ENCODE results near the gene RAB9A.

DNA sequence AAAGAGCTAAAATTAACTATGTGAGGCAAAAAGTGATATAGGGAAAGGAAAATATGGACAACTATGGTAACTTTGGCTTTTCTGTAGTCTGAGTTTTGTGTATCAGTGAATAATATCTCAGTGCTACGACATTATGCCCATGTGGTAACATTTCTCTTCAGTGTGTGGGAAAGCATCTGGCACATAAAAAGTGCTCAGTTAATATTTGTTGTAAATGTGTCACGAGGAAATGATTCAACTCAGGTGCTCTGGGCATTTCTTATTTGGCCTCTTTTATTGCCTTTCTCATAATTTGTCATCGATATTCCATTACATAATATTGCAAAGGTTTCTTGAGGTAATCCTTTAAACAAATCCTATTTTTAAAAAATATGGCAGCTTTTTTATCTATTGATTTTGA lies 63.2 kb downstream of the RAB9A start:
- TF ChIP-seq, protein P1, sequence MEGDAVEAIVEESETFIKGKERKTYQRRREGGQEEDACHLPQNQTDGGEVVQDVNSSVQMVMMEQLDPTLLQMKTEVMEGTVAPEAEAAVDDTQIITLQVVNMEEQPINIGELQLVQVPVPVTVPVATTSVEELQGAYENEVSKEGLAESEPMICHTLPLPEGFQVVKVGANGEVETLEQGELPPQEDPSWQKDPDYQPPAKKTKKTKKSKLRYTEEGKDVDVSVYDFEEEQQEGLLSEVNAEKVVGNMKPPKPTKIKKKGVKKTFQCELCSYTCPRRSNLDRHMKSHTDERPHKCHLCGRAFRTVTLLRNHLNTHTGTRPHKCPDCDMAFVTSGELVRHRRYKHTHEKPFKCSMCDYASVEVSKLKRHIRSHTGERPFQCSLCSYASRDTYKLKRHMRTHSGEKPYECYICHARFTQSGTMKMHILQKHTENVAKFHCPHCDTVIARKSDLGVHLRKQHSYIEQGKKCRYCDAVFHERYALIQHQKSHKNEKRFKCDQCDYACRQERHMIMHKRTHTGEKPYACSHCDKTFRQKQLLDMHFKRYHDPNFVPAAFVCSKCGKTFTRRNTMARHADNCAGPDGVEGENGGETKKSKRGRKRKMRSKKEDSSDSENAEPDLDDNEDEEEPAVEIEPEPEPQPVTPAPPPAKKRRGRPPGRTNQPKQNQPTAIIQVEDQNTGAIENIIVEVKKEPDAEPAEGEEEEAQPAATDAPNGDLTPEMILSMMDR (IDR thresholded peaks at IDR 0.05): no peak
- TF ChIP-seq EP300 (IDR thresholded peaks at IDR 0.05) (no peak), POLR2A (IDR thresholded peaks at IDR 0.05) (no peak), POLR2AphosphoS5 (IDR thresholded peaks at IDR 0.05) (no peak)
